GM18868 (cell line): ENCODE measurements around the gene MKKS.
"Not testable (repeated sequence)": the region's sequence is repeated elsewhere in the genome, so short reads cannot be mapped to it uniquely, and the experiment has no call there.

Experiments
- ATAC-seq: cut with Tn5 transposase; IDR thresholded peaks from one replicate; pipeline ENCODE4 v1.9.1; 2021; ENCODE audit warnings: mild to moderate bottlenecking, moderate library complexity; ENCODE audit not compliant: unreplicated experiment

The MKKS gene

GRCh38 chr20:10417218-10417617 lies 16.8 kb downstream of the MKKS start:
- not testable (repeated sequence) for ATAC-seq

- ATAC-seq = no peak
These were observed 18.9 kb downstream of the MKKS start for GRCh38 chr20:10415013-10415650.

- ATAC-seq = peak; percentile 66
These were observed 21.2 kb downstream of the MKKS start for GRCh38 chr20:10412591-10413408.

- ATAC-seq = no peak
These were observed 22.3 kb downstream of the MKKS start for GRCh38 chr20:10411673-10412072.

GRCh38 chr20:10408108-10408813 lies 25.8 kb downstream of the MKKS start:
- no peak for ATAC-seq

- no peak for ATAC-seq
These were observed 29.0 kb downstream of the MKKS start for GRCh38 chr20:10404959-10405530.

GRCh38 chr20:10404023-10404628 lies 29.9 kb downstream of the MKKS start:
- no peak for ATAC-seq

GRCh38 chr20:10402938-10403608 lies 30.9 kb downstream of the MKKS start:
- peak; percentile 54 for ATAC-seq

- no peak for ATAC-seq
These were observed 35.1 kb downstream of the MKKS start for GRCh38 chr20:10398834-10399369.

GRCh38 chr20:10394752-10395151 lies 39.3 kb downstream of the MKKS start:
- ATAC-seq = not testable (repeated sequence)

GRCh38 chr20:10390709-10391108 lies 43.3 kb downstream of the MKKS start:
- ATAC-seq = no peak

GRCh38 chr20:10388597-10388996 lies 45.4 kb downstream of the MKKS start:
- ATAC-seq = no peak

GRCh38 chr20:10387686-10388085 lies 46.3 kb downstream of the MKKS start:
- ATAC-seq = no peak

GRCh38 chr20:10385850-10386544 lies 48.0 kb downstream of the MKKS start:
- ATAC-seq = no peak

- no peak for ATAC-seq
These were observed 52.5 kb downstream of the MKKS start for GRCh38 chr20:10381477-10381876.

- ATAC-seq = no peak
These were observed 54.3 kb downstream of the MKKS start for GRCh38 chr20:10379761-10380160.

GRCh38 chr20:10376270-10377075 lies 57.5 kb downstream of the MKKS start:
- no peak for ATAC-seq

- no peak for ATAC-seq
These were observed 58.8 kb downstream of the MKKS start for GRCh38 chr20:10375191-10375590.

- no peak for ATAC-seq
These were observed 60.0 kb downstream of the MKKS start for GRCh38 chr20:10374036-10374435.
